Panc1 (cell line): ENCODE measurements around the gene SLC12A3. TPM values are rescaled to one million over a fixed set of nuclear protein-coding genes. Genes with fewer than 3 reads are reported as not detected.

Source experiments
- ATAC-seq: fragments of 200-7000 bp; cut with Tn5 transposase; 2 replicates; pipeline ENCODE4 v1.9.1; 2020; ENCODE audit warnings: mild to moderate bottlenecking, moderate library complexity
- BruUV-seq: library from RNA; stranded (reverse); fragments of 400-500 nt; replicated peaks from 2 replicates; lab custom pipeline; 2021; lab: Mats Ljungman, UMichigan
- CTCF ChIA-PET: fragments of 300-600 bp; sonication (Branson Sonifier 250); formaldehyde crosslinking; loops from one replicate; lab custom pipeline; 2022; ENCODE audit warnings: antibody characterized with exemption; lab: Charles Lee
- POLR2A ChIA-PET: fragments of 300-600 bp; sonication (Branson Sonifier 250); formaldehyde crosslinking; loops from one replicate; lab custom pipeline; 2022; ENCODE audit warnings: antibody characterized with exemption; lab: Charles Lee
- DNase-seq: peaks from one replicate; pipeline ENCODE4 v3.0.0-alpha.2; 2010; ENCODE audit warnings: low read depth, low spot score
- H3K27ac ChIP-seq: 2 replicates; pipeline ENCODE4 v1.5.1; 2011; ENCODE audit warnings: mild to moderate bottlenecking, low read length, inconsistent platforms
- H3K27me3 ChIP-seq: fragments of 200-500 bp; sonication (Bioruptor generic); 2 replicates; pipeline ENCODE4 v1.6.0; 2014; ENCODE audit warnings: low read length, inconsistent platforms; ENCODE audit not compliant: control insufficient read depth, insufficient read depth
- H3K36me3 ChIP-seq: fragments of 200-500 bp; sonication (Bioruptor generic); 2 replicates; pipeline ENCODE4 v1.5.1; 2014; ENCODE audit warnings: inconsistent platforms, mild to moderate bottlenecking, low read length, moderate library complexity; ENCODE audit not compliant: control insufficient read depth, insufficient read depth
- H3K4me1 ChIP-seq: 2 replicates; pipeline ENCODE4 v1.5.1; 2011; ENCODE audit warnings: inconsistent platforms, mild to moderate bottlenecking, low read length, moderate library complexity; ENCODE audit not compliant: control insufficient read depth, insufficient read depth
- H3K4me3 ChIP-seq, 2 experiments: 2 replicates each; pipeline ENCODE4 v1.5.1; 2011 to 2012; ENCODE audit warnings: low read depth in 2 of 2, low read length in 2 of 2, mild to moderate bottlenecking in 2 of 2, inconsistent platforms in 1 of 2, moderate library complexity in 1 of 2
- H3K9me3 ChIP-seq: fragments of 200-500 bp; sonication (Bioruptor generic); 2 replicates; pipeline ENCODE4 v1.5.1; 2014; ENCODE audit warnings: low read depth, mild to moderate bottlenecking, inconsistent platforms, low read length, moderate library complexity; ENCODE audit not compliant: control insufficient read depth, insufficient read depth
- POLR2AphosphoS5 ChIP-seq: IDR thresholded peaks from 2 replicates; pipeline ENCODE4 v1.6.1; 2012; ENCODE audit warnings: mild to moderate bottlenecking, low read depth, low read length, moderate library complexity
- SIN3A ChIP-seq: IDR thresholded peaks from 2 replicates; pipeline ENCODE4 v1.6.1; 2012; ENCODE audit warnings: low read depth, mild to moderate bottlenecking, low read length, moderate library complexity, borderline replicate concordance; ENCODE audit not compliant: insufficient read depth
- TCF7L2 ChIP-seq: IDR thresholded peaks from 2 replicates; pipeline ENCODE4 v1.6.1; 2011; ENCODE audit warnings: mild to moderate bottlenecking, low read depth, low read length, inconsistent platforms
- in situ Hi-C: cut with HindIII; loops from 2 replicates; pipeline ENCODE4 v1.10.0; 2016; ENCODE audit warnings: low sequenced_read_pairs, low pct_unique_long_range_greater_than_20kb
- intact Hi-C: fragments of 100-400 bp; cut with micrococcal nuclease; formaldehyde crosslinking; loops from one replicate; pipeline ENCODE4 v1.10.0; 2022; ENCODE audit not compliant: unreplicated experiment
- total RNA-seq: library from RNA; stranded (reverse); gene quantifications from one replicate; pipeline ENCODE4 v1.2.1, GENCODE V29; 2021; ENCODE audit not compliant: unreplicated experiment
- TF ChIP-seq, protein P1 (sequence below), 2 experiments: IDR thresholded peaks; 2 replicates each; pipeline ENCODE4 v1.6.1; 2011 to 2012; ENCODE audit warnings: low read depth in 2 of 2, control low read depth in 1 of 2, low read length in 1 of 2, mild to moderate bottlenecking in 1 of 2, moderate library complexity in 1 of 2; ENCODE audit not compliant: insufficient read depth in 1 of 2
- TF ChIP-seq, protein P2 (sequence below): fragments of 450-650 bp; IDR thresholded peaks from 2 replicates; pipeline ENCODE4 v1.5.1; 2017; ENCODE audit warnings: mild to moderate bottlenecking

The SLC12A3 gene
- total RNA-seq, 1 experiment from 2014 or later = 0.15 TPM

DNA sequence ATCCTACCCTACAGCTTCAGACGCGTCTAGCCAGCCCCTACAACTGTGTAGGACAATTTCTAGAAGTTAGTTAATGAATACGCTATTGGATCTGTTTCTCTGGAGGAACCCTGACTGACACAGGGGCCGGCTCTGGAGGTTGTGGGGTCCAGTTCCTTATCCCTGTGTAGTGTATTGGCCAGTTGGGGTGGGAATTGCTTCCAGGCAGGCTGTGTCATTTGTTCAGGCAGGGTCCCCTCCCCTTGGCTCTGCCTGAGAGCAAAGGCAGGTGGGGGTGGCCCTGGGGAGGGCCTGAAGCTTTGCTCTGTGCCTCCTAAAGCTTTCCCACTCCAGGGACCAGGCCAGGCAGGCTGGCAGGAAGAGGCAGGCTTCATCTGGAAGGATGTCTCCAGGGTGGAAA, 85.0 kb downstream of the SLC12A3 start:
- CTCF ChIA-PET = no interaction called here
- no peak for ATAC-seq
- no peaks in the 10 kb centered on the region for H3K9me3 ChIP-seq
- H3K27ac ChIP-seq = no peak overlapping the region
- H3K27me3 ChIP-seq = no peaks in the 10 kb centered on the region
- in situ Hi-C loops = no loop called here
- intact Hi-C loops = no loop called here
- H3K36me3 ChIP-seq = no peaks in the 10 kb centered on the region; the same call in 1 of the 2 replicates
- TF ChIP-seq, protein P1, sequence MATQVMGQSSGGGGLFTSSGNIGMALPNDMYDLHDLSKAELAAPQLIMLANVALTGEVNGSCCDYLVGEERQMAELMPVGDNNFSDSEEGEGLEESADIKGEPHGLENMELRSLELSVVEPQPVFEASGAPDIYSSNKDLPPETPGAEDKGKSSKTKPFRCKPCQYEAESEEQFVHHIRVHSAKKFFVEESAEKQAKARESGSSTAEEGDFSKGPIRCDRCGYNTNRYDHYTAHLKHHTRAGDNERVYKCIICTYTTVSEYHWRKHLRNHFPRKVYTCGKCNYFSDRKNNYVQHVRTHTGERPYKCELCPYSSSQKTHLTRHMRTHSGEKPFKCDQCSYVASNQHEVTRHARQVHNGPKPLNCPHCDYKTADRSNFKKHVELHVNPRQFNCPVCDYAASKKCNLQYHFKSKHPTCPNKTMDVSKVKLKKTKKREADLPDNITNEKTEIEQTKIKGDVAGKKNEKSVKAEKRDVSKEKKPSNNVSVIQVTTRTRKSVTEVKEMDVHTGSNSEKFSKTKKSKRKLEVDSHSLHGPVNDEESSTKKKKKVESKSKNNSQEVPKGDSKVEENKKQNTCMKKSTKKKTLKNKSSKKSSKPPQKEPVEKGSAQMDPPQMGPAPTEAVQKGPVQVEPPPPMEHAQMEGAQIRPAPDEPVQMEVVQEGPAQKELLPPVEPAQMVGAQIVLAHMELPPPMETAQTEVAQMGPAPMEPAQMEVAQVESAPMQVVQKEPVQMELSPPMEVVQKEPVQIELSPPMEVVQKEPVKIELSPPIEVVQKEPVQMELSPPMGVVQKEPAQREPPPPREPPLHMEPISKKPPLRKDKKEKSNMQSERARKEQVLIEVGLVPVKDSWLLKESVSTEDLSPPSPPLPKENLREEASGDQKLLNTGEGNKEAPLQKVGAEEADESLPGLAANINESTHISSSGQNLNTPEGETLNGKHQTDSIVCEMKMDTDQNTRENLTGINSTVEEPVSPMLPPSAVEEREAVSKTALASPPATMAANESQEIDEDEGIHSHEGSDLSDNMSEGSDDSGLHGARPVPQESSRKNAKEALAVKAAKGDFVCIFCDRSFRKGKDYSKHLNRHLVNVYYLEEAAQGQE (IDR thresholded peaks at IDR 0.05; ENCODE audit: insufficient read depth in 1 of 2, low read depth in 2 of 2, low read length in 1 of 2) = no peak
- TF ChIP-seq POLR2AphosphoS5 (no peak), SIN3A (no peak), TCF7L2 (no peak)
- TF ChIP-seq, protein P2, sequence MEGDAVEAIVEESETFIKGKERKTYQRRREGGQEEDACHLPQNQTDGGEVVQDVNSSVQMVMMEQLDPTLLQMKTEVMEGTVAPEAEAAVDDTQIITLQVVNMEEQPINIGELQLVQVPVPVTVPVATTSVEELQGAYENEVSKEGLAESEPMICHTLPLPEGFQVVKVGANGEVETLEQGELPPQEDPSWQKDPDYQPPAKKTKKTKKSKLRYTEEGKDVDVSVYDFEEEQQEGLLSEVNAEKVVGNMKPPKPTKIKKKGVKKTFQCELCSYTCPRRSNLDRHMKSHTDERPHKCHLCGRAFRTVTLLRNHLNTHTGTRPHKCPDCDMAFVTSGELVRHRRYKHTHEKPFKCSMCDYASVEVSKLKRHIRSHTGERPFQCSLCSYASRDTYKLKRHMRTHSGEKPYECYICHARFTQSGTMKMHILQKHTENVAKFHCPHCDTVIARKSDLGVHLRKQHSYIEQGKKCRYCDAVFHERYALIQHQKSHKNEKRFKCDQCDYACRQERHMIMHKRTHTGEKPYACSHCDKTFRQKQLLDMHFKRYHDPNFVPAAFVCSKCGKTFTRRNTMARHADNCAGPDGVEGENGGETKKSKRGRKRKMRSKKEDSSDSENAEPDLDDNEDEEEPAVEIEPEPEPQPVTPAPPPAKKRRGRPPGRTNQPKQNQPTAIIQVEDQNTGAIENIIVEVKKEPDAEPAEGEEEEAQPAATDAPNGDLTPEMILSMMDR = no peak
- POLR2A ChIA-PET = no interaction called here
- BruUV-seq = no TSS peak
- H3K4me1 ChIP-seq = no peaks in the 10 kb centered on the region
- DNase-seq = no peak
- H3K4me3 ChIP-seq = no peak overlapping the region

- TF ChIP-seq SIN3A = no peak
- no peak for TF ChIP-seq POLR2AphosphoS5
- TF ChIP-seq, protein P1 (IDR thresholded peaks at IDR 0.05; ENCODE audit: insufficient read depth in 1 of 2, low read depth in 2 of 2, low read length in 1 of 2) = no peak
- TF ChIP-seq TCF7L2 = no peak
- TF ChIP-seq, protein P2 = no peak
- H3K4me3 ChIP-seq = no peak overlapping the region
- no TSS peak for BruUV-seq
- CTCF ChIA-PET = no interaction called here
- ATAC-seq (no peak), DNase-seq (no peak)
- in situ Hi-C loops (no loop called here), intact Hi-C loops (no loop called here)
- H3K9me3 ChIP-seq = no peaks in the 10 kb centered on the region
- no peaks in the 10 kb centered on the region; the same call in 1 of the 2 replicates for H3K36me3 ChIP-seq
- H3K27ac ChIP-seq = no peak overlapping the region
- POLR2A ChIA-PET = no interaction called here
- no peaks in the 10 kb centered on the region for H3K27me3 ChIP-seq
- no peaks in the 10 kb centered on the region for H3K4me1 ChIP-seq
Observed at GRCh38 chr16:56950455-56950854, 85.4 kb downstream of the SLC12A3 start.
